KOPT-K1 (cell line): Measurements from ENCODE around the gene UBE3C.
"Not testable (repeated sequence)": the region's sequence is repeated elsewhere in the genome, so short reads cannot be mapped to it uniquely, and the experiment has no call there.

Source experiments
- H3K27ac ChIP-seq: fragments of 200-600 bp; sonication (generic); 2 replicates; pipeline ENCODE4 v1.5.1; 2016; ENCODE audit warnings: antibody characterized with exemption, mild to moderate bottlenecking, low read depth, low read length; ENCODE audit not compliant: poor library complexity, severe bottlenecking
- H3K36me3 ChIP-seq: fragments of 200-600 bp; sonication (generic); 2 replicates; pipeline ENCODE4 v1.5.1; 2017; ENCODE audit warnings: antibody characterized with exemption, mild to moderate bottlenecking, low read length, moderate library complexity; ENCODE audit not compliant: insufficient read depth
- H3K9me3 ChIP-seq: fragments of 200-600 bp; sonication (generic); 2 replicates; pipeline ENCODE4 v1.5.1; 2017; ENCODE audit warnings: antibody characterized with exemption, low read length, mild to moderate bottlenecking; ENCODE audit not compliant: insufficient read depth, poor library complexity, severe bottlenecking

The UBE3C gene

DNA sequence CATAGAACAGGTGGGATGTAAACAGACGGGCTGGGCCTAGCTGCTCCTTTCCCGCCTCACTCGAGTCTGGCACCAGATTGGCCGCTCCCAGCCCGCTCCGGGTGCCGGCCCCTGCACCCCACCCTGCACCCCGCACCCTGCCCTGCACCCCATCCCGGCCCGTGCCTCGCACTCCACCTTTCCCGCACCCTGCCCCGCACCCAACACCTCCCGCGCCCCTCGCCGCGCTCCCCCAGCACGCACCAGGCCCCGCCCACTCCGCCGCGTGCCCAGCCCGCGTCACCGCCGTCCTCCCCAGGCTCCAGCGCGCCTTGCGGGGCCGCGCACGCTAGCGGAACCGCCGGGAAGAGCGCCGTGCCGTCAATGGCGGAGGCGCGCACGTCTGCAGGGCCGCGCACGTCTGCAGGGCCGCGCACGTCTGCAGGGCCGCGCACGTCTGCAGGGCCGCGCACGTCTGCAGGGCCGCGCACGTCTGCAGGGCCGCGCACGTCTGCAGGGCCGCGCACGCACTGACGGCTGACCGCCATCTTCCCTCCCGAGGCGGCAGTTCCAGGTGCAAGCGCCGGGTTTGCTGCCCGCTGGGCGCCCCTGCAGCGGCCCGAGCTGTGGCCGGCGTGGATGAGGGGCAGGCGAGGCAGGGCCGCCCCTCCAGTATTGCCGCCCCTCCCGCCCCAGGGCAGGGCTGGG, at the start of gene UBE3C:
Gene UBE3C (plus strand): TSS at position 503 of the 687 bp plus-strand sequence. CDS start 347 bp downstream, outside the sequence.
- Histone ChIP-seq H3K27ac (peak within 1 kb of the TSS; percentile 66), H3K36me3 (peaks cover 32% of the 10 kb centered on the region), H3K9me3 (no peaks in the 10 kb centered on the region)

DNA sequence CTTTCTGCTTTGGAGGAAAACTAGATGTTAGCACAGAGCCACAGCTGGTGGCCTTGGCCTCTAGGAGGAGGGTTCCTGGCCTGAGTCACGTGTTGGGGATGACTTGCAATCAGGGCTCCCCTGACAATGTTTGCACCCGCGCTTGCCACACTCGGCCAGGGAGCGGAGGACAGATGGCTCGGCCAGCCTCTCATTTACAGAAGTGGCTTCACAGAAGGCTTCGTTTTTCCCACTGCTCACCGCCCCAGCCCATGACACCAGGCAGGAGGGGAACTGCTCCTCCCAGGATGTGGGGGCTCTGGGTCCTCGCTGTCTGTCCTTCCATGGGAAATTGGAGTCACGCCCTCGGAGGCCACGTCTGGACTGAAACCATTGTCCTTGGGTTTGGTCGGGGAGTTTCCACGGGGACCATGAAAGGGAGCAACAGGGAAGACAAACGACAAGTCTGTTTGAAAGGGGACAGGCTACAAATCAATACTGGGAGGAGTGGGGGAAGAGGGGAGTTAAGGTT, 49.6 kb upstream of the UBE3C start:
- no peaks in the 10 kb centered on the region for H3K36me3 ChIP-seq
- H3K9me3 ChIP-seq, result peaks cover 32% of the 10 kb centered on the region
- no peak overlapping the region for H3K27ac ChIP-seq

DNA sequence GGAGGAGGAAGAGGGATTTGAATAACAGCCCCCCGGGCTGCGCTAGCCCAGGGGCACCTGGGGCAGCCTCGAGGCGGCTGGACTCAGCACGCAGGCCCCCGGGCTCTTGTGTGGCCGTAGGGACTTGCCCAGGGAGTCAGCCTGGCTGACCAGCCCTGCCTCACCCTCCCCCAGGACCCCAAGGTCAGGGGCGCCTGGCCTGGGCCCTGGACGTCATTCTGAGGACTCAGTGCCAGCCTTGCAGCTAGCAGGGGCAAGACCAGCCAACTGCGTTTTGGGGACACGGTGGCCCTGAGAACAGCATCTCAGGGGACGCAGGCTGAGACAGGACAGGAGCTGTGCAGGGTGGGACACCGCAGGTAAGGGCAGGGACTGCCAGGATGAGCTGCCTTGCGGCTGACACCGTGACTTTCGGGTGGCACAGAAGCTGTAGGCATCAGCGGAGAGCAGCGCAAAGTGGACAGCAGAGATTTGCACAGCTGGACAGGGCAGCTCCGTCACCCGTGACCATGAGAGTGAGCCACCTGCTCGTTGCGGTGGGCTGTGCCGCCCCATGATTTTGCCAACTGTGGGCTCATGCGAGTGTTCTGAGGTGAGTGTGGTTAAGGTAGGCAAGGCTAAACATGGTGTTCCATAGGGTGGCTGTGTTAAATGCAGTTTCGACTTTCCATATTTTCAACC, 48.1 kb upstream of the UBE3C start:
- H3K27ac ChIP-seq, result no peak overlapping the region
- H3K9me3 ChIP-seq, result peaks cover 32% of the 10 kb centered on the region
- H3K36me3 ChIP-seq, result no peaks in the 10 kb centered on the region

DNA sequence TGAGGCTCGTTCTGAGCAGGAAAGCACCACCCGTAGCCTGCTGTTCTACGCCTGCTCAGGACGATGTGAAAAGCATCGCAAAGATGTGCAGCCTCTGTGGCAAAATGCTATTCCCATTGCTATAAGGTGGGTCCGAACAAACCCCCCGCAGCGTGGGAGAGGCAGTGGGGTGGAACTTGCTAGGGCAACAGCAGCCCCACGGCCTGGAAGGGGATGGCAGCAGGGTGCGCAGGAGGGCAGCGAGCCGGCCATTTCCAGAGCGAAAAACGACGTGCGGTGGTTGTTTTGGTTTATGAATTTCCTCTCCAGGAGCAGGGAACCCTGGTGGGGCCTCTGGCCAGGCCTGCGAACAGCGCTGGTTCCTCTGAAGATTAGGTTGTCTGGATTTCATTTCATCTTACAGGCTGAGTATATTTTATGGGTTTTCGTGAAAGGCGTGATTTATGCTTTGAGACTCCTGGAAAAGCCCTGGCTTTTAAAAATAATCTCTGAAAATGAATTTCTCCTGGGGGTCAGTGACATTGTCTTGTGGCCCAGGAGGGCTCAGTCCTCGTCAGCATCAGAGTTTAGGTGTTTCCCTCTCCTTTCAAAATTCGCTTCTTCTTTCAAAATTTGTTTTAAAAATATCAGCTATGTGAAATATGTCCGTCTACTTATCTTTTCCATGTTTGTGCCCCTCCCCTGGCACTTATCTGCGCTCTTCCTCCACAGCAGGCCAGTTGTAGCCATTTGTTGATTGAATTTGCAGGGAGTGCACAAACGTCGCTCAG, 42.3 kb upstream of the UBE3C start:
- H3K36me3 ChIP-seq, result no peaks in the 10 kb centered on the region
- H3K9me3 ChIP-seq, result peaks cover 32% of the 10 kb centered on the region
- H3K27ac ChIP-seq, result no peak overlapping the region

GRCh38 chr7:157097056-157097329, 41.7 kb upstream of the UBE3C start:
- H3K36me3 ChIP-seq, result no peaks in the 10 kb centered on the region
- peaks cover 29% of the 10 kb centered on the region for H3K9me3 ChIP-seq
- H3K27ac ChIP-seq, result no peak overlapping the region

DNA sequence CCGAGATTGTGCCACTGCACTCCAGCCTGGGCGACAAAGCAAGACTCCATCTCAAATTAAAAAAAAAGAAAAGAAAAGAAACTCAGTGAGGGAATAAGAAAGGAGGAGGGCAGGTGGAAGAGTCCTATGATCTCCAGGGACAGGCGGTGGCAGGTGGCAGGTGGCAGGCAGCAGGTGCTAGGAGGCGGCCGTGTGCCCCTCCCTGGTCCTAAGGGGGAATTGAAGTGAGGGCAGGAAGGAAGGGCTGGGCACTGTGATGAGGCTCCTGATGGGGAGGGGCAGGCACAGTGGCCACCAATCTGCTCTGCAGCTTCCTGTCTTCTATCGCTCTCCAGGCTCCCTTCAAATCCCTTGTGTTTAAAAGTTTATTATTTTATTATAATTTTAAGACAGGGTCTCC, 41.2 kb upstream of the UBE3C start:
- no peak overlapping the region for H3K27ac ChIP-seq
- H3K9me3 ChIP-seq, result peaks cover 23% of the 10 kb centered on the region
- H3K36me3 ChIP-seq, result no peaks in the 10 kb centered on the region

GRCh38 chr7:157100005-157100404, 38.7 kb upstream of the UBE3C start:
- not testable (repeated sequence) for H3K9me3 ChIP-seq, H3K36me3 ChIP-seq, H3K27ac ChIP-seq

- peaks cover 39% of the 10 kb centered on the region for H3K9me3 ChIP-seq
- H3K36me3 ChIP-seq, H3K27ac ChIP-seq: not testable (repeated sequence)
These were observed 35.1 kb upstream of the UBE3C start for GRCh38 chr7:157103641-157104040.

DNA sequence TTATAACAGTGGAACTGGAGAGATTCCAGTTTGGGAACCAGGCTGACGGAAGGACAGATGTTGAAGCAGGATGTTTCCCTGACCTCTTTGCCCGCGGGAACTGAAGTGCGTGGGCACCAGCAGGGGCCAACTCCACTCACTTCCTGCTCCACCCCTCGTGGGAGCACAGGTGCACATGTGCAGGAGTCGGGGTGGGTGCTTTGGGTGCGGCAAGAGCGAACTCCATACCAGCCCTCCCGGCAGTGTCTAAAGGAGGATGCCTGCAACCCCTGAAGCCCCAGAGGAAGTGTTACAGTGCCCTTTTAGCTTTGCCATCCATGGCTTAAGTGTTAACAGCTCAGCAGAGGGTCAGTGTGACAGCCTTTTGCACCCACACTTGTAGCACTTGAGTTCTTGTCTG, 27.4 kb upstream of the UBE3C start:
- peaks cover 59% of the 10 kb centered on the region for H3K9me3 ChIP-seq
- H3K27ac ChIP-seq, result no peak overlapping the region

GRCh38 chr7:157112706-157113105, 26.0 kb upstream of the UBE3C start:
- Histone ChIP-seq H3K9me3 (peaks cover 51% of the 10 kb centered on the region), H3K27ac (no peak overlapping the region), H3K36me3 (no peaks in the 10 kb centered on the region)

More for the DNA sequence above, 27.4 kb upstream of the UBE3C start:
- no peaks in the 10 kb centered on the region for H3K36me3 ChIP-seq

DNA sequence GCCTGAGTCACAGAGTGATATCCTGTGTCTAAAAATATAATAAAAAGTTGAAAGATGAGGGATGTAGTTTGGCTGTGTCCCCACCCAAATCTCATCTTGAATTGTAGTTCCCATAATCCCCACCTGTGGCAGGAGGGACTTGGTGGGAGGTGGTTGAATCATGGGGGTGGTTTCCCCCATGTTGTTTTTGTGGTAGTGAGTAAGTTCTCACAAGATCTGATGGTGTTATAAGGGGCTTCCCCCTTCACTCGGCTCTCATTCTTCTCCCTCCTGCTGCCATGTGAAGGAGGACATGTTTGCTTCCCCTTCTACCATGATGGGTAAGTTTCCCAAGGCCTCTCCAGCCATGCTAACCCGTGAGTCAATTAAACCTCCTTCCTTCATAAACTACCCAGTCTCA, 25.1 kb upstream of the UBE3C start:
- no peaks in the 10 kb centered on the region for H3K36me3 ChIP-seq
- no peak overlapping the region for H3K27ac ChIP-seq
- H3K9me3 ChIP-seq, result peaks cover 47% of the 10 kb centered on the region

- peaks cover 28% of the 10 kb centered on the region for H3K9me3 ChIP-seq
- H3K27ac ChIP-seq, result no peak overlapping the region
- H3K36me3 ChIP-seq, result no peaks in the 10 kb centered on the region
These were observed 22.0 kb upstream of the UBE3C start for GRCh38 chr7:157116762-157117161.

DNA sequence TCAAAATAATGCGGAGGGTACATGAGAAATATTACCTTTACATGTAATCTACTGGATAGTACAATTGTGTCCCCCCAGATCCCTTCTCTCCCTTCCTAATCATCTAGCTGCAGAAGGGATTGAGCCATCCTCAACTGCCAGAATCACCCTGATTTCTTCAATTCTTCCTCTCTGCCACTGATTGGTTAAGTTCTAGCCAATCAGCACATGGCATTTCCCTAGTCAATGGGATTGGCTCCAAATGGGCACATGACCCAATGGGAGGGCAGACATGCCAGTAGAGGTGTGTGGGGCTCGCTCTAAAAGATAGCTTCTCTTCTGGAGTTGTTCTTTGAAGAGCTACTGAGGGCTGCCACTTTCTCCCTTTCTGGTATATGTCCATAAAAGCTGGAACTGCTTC, 20.9 kb upstream of the UBE3C start:
- Histone ChIP-seq H3K27ac (no peak overlapping the region), H3K9me3 (peaks cover 18% of the 10 kb centered on the region), H3K36me3 (no peaks in the 10 kb centered on the region)

DNA sequence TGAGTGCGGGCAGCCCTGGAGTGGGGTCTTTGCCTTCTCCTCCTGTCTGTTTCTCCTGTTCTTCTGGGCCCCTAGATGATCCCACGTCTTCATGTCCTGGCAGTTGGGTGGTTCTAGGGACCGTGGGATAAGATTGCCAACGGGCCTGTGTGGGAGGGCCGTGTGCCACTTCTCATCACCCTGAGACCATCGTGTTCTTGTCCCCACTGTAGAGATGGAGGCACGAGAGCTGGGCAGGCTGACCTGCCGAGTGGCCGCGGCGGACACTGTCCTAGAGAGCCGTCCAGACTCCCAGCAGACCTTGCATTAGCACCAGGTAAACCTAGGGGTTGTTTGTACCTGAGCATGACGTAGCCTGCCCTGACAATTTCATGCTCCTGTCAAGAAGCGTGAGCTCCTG, 18.5 kb upstream of the UBE3C start:
- Histone ChIP-seq H3K9me3 (peaks cover 10% of the 10 kb centered on the region), H3K36me3 (no peaks in the 10 kb centered on the region), H3K27ac (no peak overlapping the region)

DNA sequence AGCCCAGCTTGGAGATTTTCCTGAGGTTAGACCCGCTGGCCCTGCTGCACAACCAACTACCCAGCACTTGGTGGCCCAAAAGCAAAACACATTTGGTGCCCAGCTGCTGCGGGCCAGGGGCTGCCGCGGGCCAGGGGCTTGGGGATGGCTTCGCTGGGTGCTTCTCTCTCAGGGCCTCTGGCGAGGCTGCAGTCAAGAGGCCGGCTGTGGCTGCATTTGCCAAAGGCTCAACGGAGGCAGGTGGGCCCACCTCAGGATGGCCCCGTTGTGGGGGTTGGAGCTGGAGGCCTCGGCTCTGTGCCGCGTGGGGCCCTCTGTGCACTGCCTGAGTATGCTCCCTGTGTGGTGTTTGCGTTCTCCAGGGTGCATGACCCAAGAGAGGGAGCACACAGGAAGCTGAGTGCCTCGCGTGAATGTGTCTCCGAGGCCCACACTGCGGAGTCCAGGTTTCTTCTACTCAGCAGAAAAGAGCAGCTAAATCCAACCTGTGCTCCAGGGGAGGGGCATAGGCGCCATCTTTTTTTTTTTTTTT, 17.5 kb upstream of the UBE3C start:
- Histone ChIP-seq H3K36me3 (no peaks in the 10 kb centered on the region), H3K9me3 (peaks cover 10% of the 10 kb centered on the region), H3K27ac (no peak overlapping the region)
